Left renal pelvis (tissue), 4 donors: Measurements from ENCODE around the gene LEMD1. TPM values are rescaled to one million over a fixed set of nuclear protein-coding genes. Genes with fewer than 3 reads are reported as not detected.
"Not testable (repeated sequence)": the region's sequence is repeated elsewhere in the genome, so short reads cannot be mapped to it uniquely, and the experiment has no call there.

Experiments used
- DNase-seq, 4 donors: peaks; one replicate each; pipeline ENCODE4 v3.0.0-alpha.2; 2013; ENCODE audit warnings: low read depth in 4 of 4, low spot score in 3 of 4
- polyA plus RNA-seq, 4 donors: library from polyadenylated mRNA; unstranded; fragments of 120-200 nt; gene quantifications; one replicate each; pipeline ENCODE4 v1.2.1, GENCODE V29; 2013; ENCODE audit not compliant: insufficient read length in 4 of 4

LEMD1 gene
- polyA plus RNA-seq, 4 donors = 0.30 to 3.3 (median 2.7) TPM

GRCh38 chr1:205447457-205448341, 25.8 kb upstream of the LEMD1 start:
- DNase-seq = no peak

GRCh38 chr1:205446828-205447227, 25.0 kb upstream of the LEMD1 start:
- DNase-seq = no peak

DNA sequence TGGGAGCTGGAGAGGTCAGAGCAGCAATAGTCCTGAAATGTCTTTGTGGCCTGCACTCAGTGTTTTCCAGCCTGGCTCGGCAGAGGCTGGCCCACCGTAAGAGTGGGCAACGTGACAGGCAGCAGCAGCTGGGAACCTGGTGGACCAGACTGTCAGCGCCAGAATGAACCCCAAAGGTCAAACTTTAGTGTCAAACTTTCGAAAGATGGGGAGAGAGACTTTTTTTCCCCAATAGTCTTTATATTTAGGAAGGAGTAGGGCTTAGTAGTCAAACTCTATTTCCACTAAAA, 23.7 kb upstream of the LEMD1 start:
- no peak for DNase-seq

DNA sequence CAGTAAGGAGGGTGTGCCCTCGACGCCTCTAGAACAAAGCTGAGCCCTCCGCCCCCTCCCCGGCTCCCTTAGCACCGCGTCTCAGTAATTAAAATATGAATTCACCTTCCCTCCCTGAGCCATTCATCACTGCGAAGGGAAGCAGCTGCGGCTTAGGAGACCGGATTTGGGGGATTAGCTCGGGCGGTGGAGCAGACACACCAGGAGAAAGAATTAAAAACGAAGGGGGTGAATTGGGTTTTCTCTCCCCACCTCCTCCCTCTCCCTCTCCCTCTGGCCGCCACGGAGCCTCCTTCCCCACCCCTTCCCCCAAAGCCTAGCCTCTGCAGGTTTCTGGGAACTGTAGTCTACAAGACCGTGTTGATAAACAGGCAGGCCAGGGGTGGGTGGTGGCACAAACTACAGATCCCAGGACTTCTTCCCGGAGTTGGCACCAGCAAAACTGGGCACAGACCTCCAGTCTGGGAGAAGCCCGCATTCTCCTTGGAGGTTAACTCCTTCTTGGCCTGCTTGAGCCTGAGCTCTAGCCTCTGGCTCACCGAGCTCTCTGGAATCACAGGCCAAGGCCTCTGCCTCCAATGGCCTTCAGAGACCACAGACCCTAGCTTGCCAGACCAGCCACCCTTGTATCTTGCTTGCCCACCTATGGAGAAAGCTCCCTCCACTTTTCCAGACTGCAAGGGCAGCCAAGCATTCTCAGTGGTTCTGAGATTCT, 23.2 kb upstream of the LEMD1 start:
- DNase-seq = no peak

GRCh38 chr1:205444300-205444930, 22.6 kb upstream of the LEMD1 start:
- DNase-seq = no peak

GRCh38 chr1:205443585-205444299, 21.9 kb upstream of the LEMD1 start:
- DNase-seq = no peak

- DNase-seq = no peak
Observed at GRCh38 chr1:205442051-205442725, 20.3 kb upstream of the LEMD1 start.

DNA sequence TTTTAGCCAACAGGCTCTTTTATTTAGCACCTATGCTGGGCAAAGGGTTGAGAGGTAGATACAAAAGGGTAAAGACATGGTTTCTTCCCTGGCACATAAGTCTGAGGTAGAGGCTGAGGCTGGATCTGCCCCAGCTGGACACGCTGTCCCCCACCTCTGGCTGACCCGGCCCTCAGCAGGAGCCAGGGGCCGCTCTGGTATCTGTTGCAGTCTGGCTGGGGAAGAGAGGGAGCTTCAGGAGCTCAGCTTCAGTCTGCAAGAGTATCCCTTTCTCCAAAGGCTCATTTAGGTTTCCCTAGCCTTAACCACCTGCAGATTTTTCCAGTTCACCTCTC, 19.8 kb upstream of the LEMD1 start:
- DNase-seq = no peak

DNA sequence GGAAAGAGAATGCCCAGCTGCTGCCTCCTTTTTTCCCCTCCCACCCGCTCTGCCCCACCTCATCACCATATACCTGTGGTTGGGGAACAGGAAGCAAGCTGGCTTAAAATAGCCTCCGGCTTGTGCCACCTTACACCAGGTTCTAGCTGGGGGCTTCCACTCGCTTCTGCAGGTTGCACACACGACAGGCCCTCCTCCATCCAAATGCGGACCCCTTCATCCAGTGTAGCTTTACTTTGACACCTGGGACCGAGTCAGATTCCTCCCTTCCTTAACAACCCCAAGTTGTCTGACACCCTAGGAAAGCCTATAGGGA, 19.4 kb upstream of the LEMD1 start:
- DNase-seq = no peak

GRCh38 chr1:205440476-205441317, 18.8 kb upstream of the LEMD1 start:
- DNase-seq = no peak

DNA sequence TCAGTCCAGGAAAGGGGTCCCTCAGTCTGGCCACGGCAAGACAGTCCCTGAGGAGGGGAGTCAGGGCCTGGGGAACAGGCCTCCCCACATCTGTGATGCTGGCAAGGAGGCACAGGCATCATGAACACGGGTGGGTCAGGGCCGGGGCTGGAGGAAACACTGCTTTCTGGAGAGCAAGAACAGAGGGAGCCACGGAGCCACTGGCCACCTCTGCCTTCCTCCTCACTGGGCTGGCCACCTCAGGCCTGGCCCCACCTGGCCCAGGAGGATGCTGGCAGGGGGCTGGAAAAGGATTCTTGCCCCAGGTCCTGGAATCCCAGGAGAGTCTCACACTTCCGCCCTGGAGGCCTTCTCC, 18.2 kb upstream of the LEMD1 start:
- DNase-seq = no peak

- DNase-seq = peak in 1 of 4 donors; percentile 67
Observed at GRCh38 chr1:205438213-205439158, 16.6 kb upstream of the LEMD1 start.

DNA sequence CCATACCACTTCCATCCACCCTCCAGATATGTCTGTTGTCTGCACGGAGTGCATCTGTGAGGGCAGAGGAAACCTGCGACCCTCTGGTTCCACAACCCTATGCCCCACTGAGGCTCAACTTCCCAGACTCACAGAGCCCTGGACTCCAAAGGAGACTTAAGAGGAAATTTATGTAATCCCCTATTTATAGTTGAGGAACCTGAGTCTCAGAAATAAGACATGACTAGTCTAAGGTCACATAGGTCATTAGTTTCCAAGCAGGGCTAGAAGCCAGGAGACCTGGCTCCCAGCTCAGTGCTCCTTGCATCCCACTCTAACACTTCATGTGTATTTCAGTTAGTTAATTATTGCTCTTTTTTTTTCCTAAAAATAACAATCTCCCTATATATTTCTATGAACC, 15.7 kb upstream of the LEMD1 start:
- no peak for DNase-seq

GRCh38 chr1:205436776-205437410, 15.0 kb upstream of the LEMD1 start:
- no peak for DNase-seq

GRCh38 chr1:205435578-205436573, 14.0 kb upstream of the LEMD1 start:
- DNase-seq = no peak

- no peak for DNase-seq
Observed at GRCh38 chr1:205434738-205435137, 12.9 kb upstream of the LEMD1 start.

DNA sequence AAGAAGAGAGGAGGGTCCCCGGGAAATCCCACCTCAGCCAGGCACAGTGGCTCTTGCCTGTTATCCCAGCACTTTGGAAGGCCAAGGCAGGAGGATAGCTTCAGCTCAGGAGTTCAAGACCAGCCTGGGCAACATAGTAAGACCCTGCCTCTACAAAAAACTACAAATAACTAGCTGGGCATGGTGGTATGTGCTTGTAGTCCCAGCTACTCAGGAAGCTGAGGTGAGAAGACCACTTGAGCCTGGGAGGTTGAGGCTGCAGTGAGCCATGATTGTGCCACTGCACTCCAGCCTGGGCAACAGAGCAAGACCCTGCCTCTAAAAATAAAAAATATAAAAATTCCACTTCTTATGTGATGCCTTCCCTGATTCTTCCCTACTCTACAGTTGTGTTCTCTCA, 10.8 kb upstream of the LEMD1 start:
- not testable (repeated sequence) for DNase-seq
